Activated T-cell treated with anti-CD3 and anti-CD28 coated beads, Interleukin-2, amount 50 U/mL, for 72 hours (primary cell): ENCODE results near the gene TINCR. TPM values are rescaled to one million over a fixed set of nuclear protein-coding genes. Genes with fewer than 3 reads are reported as not detected.
"Not testable (repeated sequence)": the region's sequence is repeated elsewhere in the genome, so short reads cannot be mapped to it uniquely, and the experiment has no call there.

ENCODE experiments used
- ATAC-seq, 2 donors: fragments of 150-1000 bp; cut with Tn5 transposase; replicated peaks in 1 of 2; 2 replicates each; pipeline ENCODE4 v1.10.0; 2021; ENCODE audit warnings: moderate library complexity in 2 of 2, mild to moderate bottlenecking in 1 of 2
- DNase-seq, 2 donors: peaks; one replicate each; pipeline ENCODE4 v3.0.0; 2021 to 2022; ENCODE audit warnings: mixed read lengths in 1 of 2
- H3K27ac Mint-ChIP-seq: one replicate; pipeline ENCODE4 v1.8.0; 2022; ENCODE audit warnings: mild to moderate bottlenecking, moderate library complexity, mixed read lengths
- H3K27me3 Mint-ChIP-seq: one replicate; pipeline ENCODE4 v1.8.0; 2022; ENCODE audit warnings: low read depth, mixed read lengths
- H3K36me3 Mint-ChIP-seq, 2 donors: one replicate each; pipeline ENCODE4 v1.8.0; 2022; ENCODE audit warnings: mixed read lengths in 2 of 2, mild to moderate bottlenecking in 1 of 2; ENCODE audit not compliant: insufficient read depth in 2 of 2
- H3K4me1 Mint-ChIP-seq: one replicate; pipeline ENCODE4 v1.8.0; 2022; ENCODE audit warnings: low read depth, mixed read lengths
- H3K4me3 Mint-ChIP-seq, 2 donors: one replicate each; pipeline ENCODE4 v1.8.0; 2022; ENCODE audit warnings: mild to moderate bottlenecking in 2 of 2, mixed read lengths in 2 of 2, moderate library complexity in 2 of 2
- H3K9me3 Mint-ChIP-seq, 2 donors: one replicate each; pipeline ENCODE4 v1.8.0; 2022; ENCODE audit warnings: mixed read lengths in 2 of 2
- total RNA-seq, 2 donors: library from RNA; stranded (reverse); gene quantifications; one replicate each; pipeline ENCODE4 v1.2.3, GENCODE V29; 2022

TINCR gene
- total RNA-seq, 2 donors from 2014 or later: 0.91 to 0.93 TPM

DNA sequence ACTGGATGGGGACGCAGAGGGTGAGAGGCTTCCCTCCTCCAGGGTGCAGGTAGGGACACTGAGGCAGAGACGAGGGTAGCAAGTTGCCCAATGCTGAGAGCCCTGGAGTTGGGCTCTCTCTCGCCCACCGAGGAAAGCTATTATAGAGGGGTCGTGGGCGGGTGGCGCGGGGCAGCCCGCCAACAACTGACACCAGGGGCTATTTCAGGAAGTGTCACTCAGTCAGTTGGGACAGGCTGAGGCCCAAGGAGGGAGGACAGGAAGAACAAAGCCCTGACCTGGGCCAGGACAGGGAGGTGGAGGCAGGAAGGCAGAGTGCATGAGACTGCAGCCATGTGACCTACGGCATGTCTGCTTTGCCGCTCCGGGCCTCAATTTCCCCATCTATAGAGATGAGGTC, 29.9 kb downstream of the TINCR start:
- peaks cover 7% of the 10 kb centered on the region for H3K27me3 Mint-ChIP-seq
- H3K9me3 Mint-ChIP-seq: peaks cover 8% of the 10 kb centered on the region in 2 donors
- ATAC-seq (no peak), DNase-seq (no peak)
- no peak overlapping the region for H3K4me3 Mint-ChIP-seq
- no peak overlapping the region for H3K27ac Mint-ChIP-seq
- no peaks in the 10 kb centered on the region for H3K4me1 Mint-ChIP-seq
- H3K36me3 Mint-ChIP-seq: peaks cover 8 to 10% of the 10 kb centered on the region in 2 donors

DNA sequence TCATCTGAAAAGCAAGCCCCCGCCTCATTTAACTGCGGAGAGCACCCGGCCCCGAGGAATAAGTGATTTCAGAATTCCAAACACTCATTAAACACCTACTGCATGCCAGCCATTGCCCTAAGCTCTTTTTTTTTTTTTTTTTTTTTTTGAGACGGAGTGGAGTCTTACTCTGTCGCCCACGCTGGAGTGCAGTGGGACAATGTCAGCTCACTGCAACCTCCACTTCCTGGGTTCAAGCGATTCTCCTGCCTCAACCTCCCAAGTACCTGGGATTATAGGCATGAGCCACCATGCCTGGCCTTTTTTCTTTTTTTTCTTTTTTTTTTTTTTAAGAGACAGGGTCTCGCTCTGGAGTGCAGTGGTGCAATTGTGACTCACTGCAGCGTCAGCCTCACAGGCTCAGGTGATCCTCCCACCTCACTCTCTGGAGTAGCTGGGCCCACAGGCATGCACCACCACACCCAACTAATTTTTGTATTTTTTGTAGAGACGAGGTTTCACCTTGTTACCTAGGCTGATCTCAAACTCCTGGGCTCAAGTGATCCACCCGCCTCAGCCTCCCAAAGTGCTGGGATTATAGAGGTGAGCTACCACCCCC, 30.7 kb downstream of the TINCR start:
- not testable (repeated sequence) for DNase-seq, H3K9me3 Mint-ChIP-seq, H3K27ac Mint-ChIP-seq, H3K4me1 Mint-ChIP-seq, ATAC-seq, H3K27me3 Mint-ChIP-seq, H3K4me3 Mint-ChIP-seq
- peaks cover 8 to 10% of the 10 kb centered on the region in 2 donors for H3K36me3 Mint-ChIP-seq

DNA sequence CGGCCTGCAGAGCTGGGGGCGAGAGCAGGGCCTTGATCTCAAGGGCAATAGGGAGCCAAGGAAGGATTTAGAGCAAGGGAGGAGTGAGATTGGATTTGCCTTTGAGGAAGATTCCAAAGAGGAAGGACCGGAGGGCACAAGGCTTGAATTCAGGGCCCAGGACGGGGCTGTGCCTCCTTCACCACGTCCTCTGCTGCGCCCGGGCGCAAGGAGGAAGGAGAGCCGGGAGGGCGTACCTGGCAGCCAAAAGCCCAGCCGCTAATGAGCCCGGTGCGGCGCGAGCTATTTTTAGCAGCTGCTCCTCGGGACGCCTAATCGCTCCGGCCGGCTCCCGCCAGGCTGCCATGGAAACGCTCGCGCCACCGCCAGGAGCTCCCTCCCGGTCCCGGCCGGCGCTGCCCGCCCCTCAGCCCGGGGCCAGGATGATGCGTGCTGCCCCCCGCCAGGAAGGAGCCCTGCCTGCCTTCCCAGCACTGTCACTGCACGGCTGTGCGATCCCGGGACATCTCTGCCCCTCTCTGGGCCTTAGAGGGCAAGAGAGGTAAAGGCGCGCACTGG, 31.3 kb downstream of the TINCR start:
- peaks cover 8 to 10% of the 10 kb centered on the region in 2 donors for H3K36me3 Mint-ChIP-seq
- H3K4me3 Mint-ChIP-seq: no peak overlapping the region
- H3K9me3 Mint-ChIP-seq: peaks cover 8% of the 10 kb centered on the region in 2 donors
- DNase-seq: no peak
- peaks cover 7% of the 10 kb centered on the region for H3K27me3 Mint-ChIP-seq
- H3K27ac Mint-ChIP-seq: no peak overlapping the region
- no peak for ATAC-seq
- no peaks in the 10 kb centered on the region for H3K4me1 Mint-ChIP-seq

DNA sequence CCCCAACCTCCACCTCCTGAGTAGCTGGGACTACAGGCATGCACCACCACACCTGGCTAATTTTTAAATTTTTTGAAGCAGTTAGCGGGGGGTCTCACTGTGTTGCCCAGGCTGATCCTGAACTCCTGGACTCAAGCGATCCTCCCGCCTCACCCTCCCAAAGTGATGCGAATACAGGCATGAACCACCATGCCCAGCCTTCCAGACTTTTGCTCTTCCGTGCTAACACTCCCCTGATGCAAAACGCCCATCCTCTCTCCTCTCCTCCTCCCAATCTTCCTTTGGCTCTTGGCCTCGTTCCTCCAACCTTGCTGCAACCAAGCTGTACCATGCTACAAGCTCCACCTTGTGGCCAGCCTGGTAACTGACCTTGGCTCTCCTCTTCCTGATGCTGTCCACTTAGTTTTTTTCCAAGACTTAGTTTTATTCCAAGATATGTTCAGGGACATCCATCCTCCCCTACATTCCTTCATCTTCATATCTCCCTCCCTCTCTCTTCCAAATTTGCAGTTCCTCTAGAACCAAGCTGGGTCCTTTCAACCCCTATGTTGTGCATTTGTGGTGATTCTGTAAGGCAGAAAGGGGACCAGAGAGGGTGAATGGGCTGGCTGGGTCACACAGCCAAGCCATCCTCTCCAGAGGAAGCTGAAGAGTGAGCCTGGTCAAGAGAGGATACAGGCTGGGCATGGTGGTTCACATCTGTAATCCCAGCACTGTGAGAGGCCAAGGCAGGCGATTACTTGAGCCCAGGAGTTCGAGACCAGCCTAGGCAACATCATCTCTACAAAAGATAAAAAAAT, 32.8 kb downstream of the TINCR start:
- H3K36me3 Mint-ChIP-seq: peaks cover 8 to 10% of the 10 kb centered on the region in 2 donors
- DNase-seq: peak; percentile 6 to 14
- H3K27me3 Mint-ChIP-seq: peaks cover 7% of the 10 kb centered on the region
- no peaks in the 10 kb centered on the region for H3K4me1 Mint-ChIP-seq
- H3K9me3 Mint-ChIP-seq: peaks cover 8% of the 10 kb centered on the region in 2 donors
- ATAC-seq: no peak
- H3K27ac Mint-ChIP-seq: no peak overlapping the region
- H3K4me3 Mint-ChIP-seq: no peak overlapping the region

DNA sequence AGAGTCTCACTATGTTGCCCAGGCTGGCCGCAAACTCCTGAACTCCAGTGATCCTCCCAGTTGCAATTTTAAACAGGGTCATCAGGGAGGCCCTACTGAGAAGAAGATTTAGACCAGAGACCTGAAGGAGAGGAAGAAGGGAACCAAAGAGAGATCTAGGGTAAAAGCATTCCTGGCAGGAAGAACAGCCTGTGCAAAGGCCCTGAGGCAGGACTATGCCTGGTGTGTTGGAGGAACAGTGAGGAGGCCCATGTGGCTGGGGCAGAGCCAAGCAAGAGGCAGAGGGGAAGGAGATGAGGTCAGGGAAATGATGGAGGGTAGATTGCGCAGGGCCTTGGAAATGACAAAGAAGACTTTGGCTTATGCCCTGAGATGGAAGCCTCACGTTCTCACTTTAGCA, 34.5 kb downstream of the TINCR start:
- no peak overlapping the region for H3K4me3 Mint-ChIP-seq
- no peak for DNase-seq
- no peak for ATAC-seq
- H3K27me3 Mint-ChIP-seq: peaks cover 7% of the 10 kb centered on the region
- H3K9me3 Mint-ChIP-seq: peaks cover 8% of the 10 kb centered on the region in 2 donors
- no peak overlapping the region for H3K27ac Mint-ChIP-seq
- H3K4me1 Mint-ChIP-seq: no peaks in the 10 kb centered on the region
- peaks cover 8 to 10% of the 10 kb centered on the region in 2 donors for H3K36me3 Mint-ChIP-seq

- peaks cover 6 to 8% of the 10 kb centered on the region in 2 donors for H3K9me3 Mint-ChIP-seq
- DNase-seq (no peak), ATAC-seq (no peak)
- H3K27ac Mint-ChIP-seq: no peak overlapping the region
- H3K4me1 Mint-ChIP-seq: no peaks in the 10 kb centered on the region
- peaks cover 5 to 8% of the 10 kb centered on the region in 2 donors for H3K36me3 Mint-ChIP-seq
- H3K4me3 Mint-ChIP-seq: no peak overlapping the region
- H3K27me3 Mint-ChIP-seq: peaks cover under 1% of the 10 kb centered on the region
Measured at GRCh38 chr19:5530701-5531100, 37.1 kb downstream of the TINCR start.

DNA sequence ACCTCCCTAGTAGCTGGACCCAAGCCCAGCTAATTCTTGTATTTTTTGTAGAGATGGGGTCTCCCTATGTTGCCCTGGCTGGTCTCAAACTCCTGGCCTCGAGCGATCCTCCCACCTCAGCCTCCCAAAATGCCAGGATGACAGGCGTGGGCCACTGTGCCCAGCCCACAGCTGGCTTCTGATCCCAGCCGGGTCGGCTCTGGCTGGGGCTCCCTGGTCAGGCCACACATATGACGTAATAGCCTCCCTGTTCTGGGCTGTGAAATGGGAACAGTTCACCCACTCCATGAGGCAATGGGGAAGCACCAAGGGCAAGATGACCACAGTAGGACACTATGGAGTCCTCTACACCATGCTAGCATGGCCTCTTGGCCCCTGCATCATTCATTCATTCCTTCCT, 41.1 kb downstream of the TINCR start:
- Mint-ChIP-seq H3K9me3 (peaks cover 0 to 5% of the 10 kb centered on the region in 2 donors), H3K27ac (no peak overlapping the region), H3K36me3 (no peaks in the 10 kb centered on the region), H3K4me3 (no peak overlapping the region), H3K4me1 (no peaks in the 10 kb centered on the region), H3K27me3 (peaks cover 16% of the 10 kb centered on the region)
- DNase-seq (no peak), ATAC-seq (no peak)

- Mint-ChIP-seq H3K27me3 (peaks cover 16% of the 10 kb centered on the region), H3K27ac (no peak overlapping the region), H3K36me3 (no peaks in the 10 kb centered on the region), H3K9me3 (peaks cover 0 to 5% of the 10 kb centered on the region in 2 donors), H3K4me1 (no peaks in the 10 kb centered on the region), H3K4me3 (no peak overlapping the region)
- ATAC-seq (no peak), DNase-seq (no peak)
Measured at GRCh38 chr19:5524081-5524480, 43.7 kb downstream of the TINCR start.

GRCh38 chr19:5522106-5522505, 45.6 kb downstream of the TINCR start:
- no peak overlapping the region for H3K27ac Mint-ChIP-seq

DNA sequence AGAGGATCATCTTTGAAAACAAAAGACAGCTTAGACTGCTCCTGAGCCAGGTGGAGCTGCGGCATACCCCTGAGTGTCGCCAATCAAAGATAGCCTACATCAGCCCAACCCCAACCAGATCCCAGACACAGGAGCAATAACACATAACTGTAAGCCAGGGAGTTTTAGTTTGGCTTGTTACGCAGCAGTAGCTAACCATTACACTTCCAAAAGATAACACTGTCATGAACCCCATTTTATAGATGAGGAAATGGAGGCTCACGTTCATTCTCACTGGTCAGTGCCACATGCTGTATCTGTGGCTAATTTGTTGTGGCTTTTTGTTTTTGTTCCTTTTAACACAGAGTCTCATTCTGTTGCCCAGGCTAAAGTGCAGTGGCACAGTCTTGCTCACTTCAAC, 47.3 kb downstream of the TINCR start:
- H3K4me1 Mint-ChIP-seq: no peaks in the 10 kb centered on the region
- no peak overlapping the region for H3K27ac Mint-ChIP-seq

More at GRCh38 chr19:5522106-5522505, 45.6 kb downstream of the TINCR start:
- peaks cover 0 to 4% of the 10 kb centered on the region in 2 donors for H3K36me3 Mint-ChIP-seq
- H3K9me3 Mint-ChIP-seq: peaks cover 5 to 11% of the 10 kb centered on the region in 2 donors
- H3K27me3 Mint-ChIP-seq: peaks cover 16% of the 10 kb centered on the region
- DNase-seq (no peak), ATAC-seq (no peak)
- H3K4me3 Mint-ChIP-seq: no peak overlapping the region
- H3K4me1 Mint-ChIP-seq: no peaks in the 10 kb centered on the region

DNA sequence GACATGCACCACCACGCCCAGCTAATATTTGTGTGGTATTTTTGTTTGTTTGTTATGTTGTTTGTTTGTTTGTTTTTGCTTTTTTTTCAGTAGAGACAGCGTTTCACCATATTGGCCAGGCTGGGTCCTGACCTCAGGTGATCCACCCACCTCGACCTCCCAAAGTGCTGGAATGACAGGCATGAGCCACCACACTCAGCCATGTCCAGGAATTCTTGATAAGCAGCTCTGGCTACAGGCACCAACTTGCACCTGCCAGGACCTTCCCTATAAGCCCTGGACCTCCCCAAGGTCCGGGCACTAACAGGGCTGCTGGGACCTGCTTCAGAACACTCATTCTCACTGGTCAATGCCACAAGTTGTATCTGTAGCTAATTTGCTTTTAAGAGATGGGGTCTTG, 48.7 kb downstream of the TINCR start:
- DNase-seq: no peak
- no peak for ATAC-seq
- no peaks in the 10 kb centered on the region for H3K4me1 Mint-ChIP-seq
- H3K27me3 Mint-ChIP-seq: peaks cover 8% of the 10 kb centered on the region
- H3K9me3 Mint-ChIP-seq: peaks cover 10 to 16% of the 10 kb centered on the region in 2 donors
- peaks cover 5 to 14% of the 10 kb centered on the region in 2 donors for H3K36me3 Mint-ChIP-seq
- H3K4me3 Mint-ChIP-seq: no peak overlapping the region
- no peak overlapping the region for H3K27ac Mint-ChIP-seq

More for the DNA sequence above, 47.3 kb downstream of the TINCR start:
- H3K27me3 Mint-ChIP-seq: peaks cover 16% of the 10 kb centered on the region
- H3K36me3 Mint-ChIP-seq: peaks cover 5 to 14% of the 10 kb centered on the region in 2 donors
- ATAC-seq: no peak
- no peak overlapping the region for H3K4me3 Mint-ChIP-seq
- H3K9me3 Mint-ChIP-seq: peaks cover 10 to 21% of the 10 kb centered on the region in 2 donors
- DNase-seq: no peak

DNA sequence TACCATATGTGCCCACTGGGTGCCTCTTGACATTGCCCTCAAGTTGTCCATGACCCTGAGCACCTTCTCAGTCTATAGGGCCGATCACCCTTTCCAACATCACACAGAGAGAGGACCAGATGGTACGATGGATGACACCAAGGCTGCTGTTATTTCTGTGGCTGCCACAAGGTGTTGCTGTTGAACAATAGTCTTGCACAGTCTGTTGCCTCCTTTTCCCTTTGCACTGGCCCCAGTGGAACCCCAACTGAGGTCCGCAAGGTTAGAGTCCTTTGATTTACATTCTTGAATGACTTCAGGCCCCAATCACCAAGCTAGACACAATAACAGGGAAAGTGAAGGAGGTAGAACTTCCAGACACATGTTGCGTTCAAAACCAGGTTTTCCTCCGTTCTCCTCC, 52.0 kb downstream of the TINCR start:
- no peak overlapping the region for H3K4me3 Mint-ChIP-seq
- H3K27ac Mint-ChIP-seq: no peak overlapping the region
- H3K4me1 Mint-ChIP-seq: no peaks in the 10 kb centered on the region
- H3K27me3 Mint-ChIP-seq: no peaks in the 10 kb centered on the region
- no peak for DNase-seq
- ATAC-seq: no peak
- peaks cover 5 to 14% of the 10 kb centered on the region in 2 donors for H3K36me3 Mint-ChIP-seq
- H3K9me3 Mint-ChIP-seq: peaks cover 10 to 16% of the 10 kb centered on the region in 2 donors

DNA sequence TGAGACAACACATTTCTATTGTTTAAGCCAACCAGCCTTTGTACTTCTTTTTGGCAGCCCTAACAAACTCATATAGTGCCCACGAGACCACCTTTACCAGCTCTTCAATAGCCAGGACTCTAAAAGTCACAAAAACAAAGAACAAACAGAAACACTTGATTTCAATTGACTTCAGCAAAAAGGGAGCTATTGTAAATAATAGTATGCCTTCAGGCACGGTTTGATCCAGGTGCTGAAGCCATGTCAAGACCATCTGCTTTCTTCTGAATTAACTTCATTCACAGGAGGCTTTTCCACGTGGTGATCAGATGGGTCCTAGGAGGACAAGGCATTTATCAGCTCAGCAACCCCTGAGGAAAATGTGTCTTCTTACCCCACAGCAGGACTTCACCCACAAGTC, 53.8 kb downstream of the TINCR start:
- Mint-ChIP-seq H3K27ac (no peak overlapping the region), H3K9me3 (peaks cover 10 to 16% of the 10 kb centered on the region in 2 donors), H3K4me1 (no peaks in the 10 kb centered on the region), H3K4me3 (no peak overlapping the region), H3K36me3 (peaks cover 5 to 14% of the 10 kb centered on the region in 2 donors), H3K27me3 (no peaks in the 10 kb centered on the region)
- no peak for ATAC-seq
- no peak for DNase-seq
